SU-DHL-6 (cell line): ENCODE results near the gene LAMB4.

Experiments used
- CTCF ChIP-seq: fragments of 200-600 bp; sonication (generic); IDR thresholded peaks from one replicate; pipeline ENCODE4 v1.5.1; 2017; ENCODE audit warnings: antibody characterized with exemption, mild to moderate bottlenecking, low read length, moderate library complexity; ENCODE audit not compliant: insufficient read depth, poor library complexity, severe bottlenecking
- EZH2phosphoT487 ChIP-seq: fragments of 200-600 bp; sonication (generic), shearing (Covaris generic); conservative IDR thresholded peaks from 2 replicates; pipeline ENCODE4 v1.6.1; 2018; ENCODE audit warnings: mild to moderate bottlenecking, antibody characterized with exemption, low read length, moderate library complexity, mixed read lengths

- TF ChIP-seq CTCF (no peak), EZH2phosphoT487 (no peak)
These were observed 6.9 kb upstream of the LAMB4 start for GRCh38 chr7:108137040-108137439.
